ENCODE measurements around the gene JARID2. TPM values are rescaled to one million over a fixed set of nuclear protein-coding genes. Genes with fewer than 3 reads are reported as not detected.
"Not testable (repeated sequence)": the region's sequence is repeated elsewhere in the genome, so short reads cannot be mapped to it uniquely, and the experiment has no call there.

JARID2 gene
- total and polyA plus RNA-seq, 12 donors = 2.3 to 11.6 (median 8.7) TPM

GRCh38 chr6:15287670-15288375, 42.0 kb downstream of the JARID2 start:
- WGBS, 2 donors = 86 to 89% methylated on average over 6 of the region's 6 CpGs
- DNase-seq = no peak
- peak in 1 of 8 donors; percentile 26 for ATAC-seq
- no peak for TF ChIP-seq CTCF (IDR thresholded peaks at IDR 0.05)
- Histone ChIP-seq H3K27me3 (no peaks in the 10 kb centered on the region), H3K4me1 (peaks cover 8 to 49% (median 31%) of the 10 kb centered on the region in 9 donors), H3K9me3 (no peaks in the 10 kb centered on the region), H3K4me3 (no peak overlapping the region), H3K27ac (no peak overlapping the region), H3K36me3 (no peaks in the 10 kb centered on the region)
- intact Hi-C loops (cut with DNase I) = no loop called here

GRCh38 chr6:15288856-15289255, 43.0 kb downstream of the JARID2 start:
- WGBS, 2 donors = 92% methylated on average over 8 of the region's 8 CpGs
- TF ChIP-seq CTCF (IDR thresholded peaks at IDR 0.05) = no peak
- intact Hi-C loops (cut with DNase I) = no loop called here
- peaks cover 8 to 58% (median 38%) of the 10 kb centered on the region in 9 donors for H3K4me1 ChIP-seq
- no peak for ATAC-seq
- no peak for DNase-seq
- H3K9me3 ChIP-seq = no peaks in the 10 kb centered on the region
- no peak overlapping the region for H3K27ac ChIP-seq
- H3K27me3 ChIP-seq = no peaks in the 10 kb centered on the region
- H3K36me3 ChIP-seq = no peaks in the 10 kb centered on the region
- no peak overlapping the region for H3K4me3 ChIP-seq

GRCh38 chr6:15289456-15289855, 43.6 kb downstream of the JARID2 start:
- H3K27me3 ChIP-seq; H3K27ac ChIP-seq; H3K9me3 ChIP-seq; H3K36me3 ChIP-seq; DNase-seq; intact Hi-C loops (cut with DNase I); ATAC-seq; H3K4me3 ChIP-seq: not testable (repeated sequence)
- peaks cover 8 to 58% (median 41%) of the 10 kb centered on the region in 9 donors for H3K4me1 ChIP-seq
- 80 to 90% methylated on average over 7 of the region's 7 CpGs for WGBS, 2 donors

DNA sequence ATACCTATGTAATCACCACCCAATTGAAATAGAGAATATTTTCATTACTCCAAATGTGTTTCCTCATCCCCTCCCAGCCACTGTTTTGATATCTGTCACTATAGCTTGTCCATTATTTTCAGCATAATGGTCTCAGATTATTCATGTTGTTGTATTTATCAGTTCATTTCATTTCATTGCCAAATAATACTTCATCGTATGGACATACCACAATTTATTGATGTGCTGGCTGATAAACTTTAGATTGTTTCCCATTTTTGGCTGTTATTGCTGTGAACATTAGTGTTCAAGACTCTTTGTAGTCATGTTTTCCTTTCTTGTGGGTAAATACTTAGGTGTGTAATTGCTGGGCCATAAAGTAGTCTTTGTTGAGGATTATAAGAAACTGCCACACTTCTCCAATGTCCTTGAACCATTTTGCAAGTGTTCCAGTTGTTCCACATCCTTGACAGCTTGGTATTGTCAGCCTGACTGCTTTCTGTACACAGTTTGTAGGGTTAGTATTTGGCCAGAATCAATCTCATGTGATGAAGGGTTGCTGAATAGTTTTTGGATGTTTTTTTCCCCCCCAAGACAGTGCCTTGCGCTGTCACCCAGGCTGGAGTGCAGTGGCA, 44.3 kb downstream of the JARID2 start:
- Histone ChIP-seq H3K36me3 (no peaks in the 10 kb centered on the region), H3K4me3 (no peak overlapping the region), H3K27ac (no peak overlapping the region), H3K9me3 (no peaks in the 10 kb centered on the region), H3K27me3 (no peaks in the 10 kb centered on the region), H3K4me1 (peaks cover 7 to 56% (median 33%) of the 10 kb centered on the region in 9 donors)
- intact Hi-C loops (cut with DNase I) = no loop called here
- ATAC-seq = no peak
- TF ChIP-seq CTCF (IDR thresholded peaks at IDR 0.05) = no peak
- WGBS, 2 donors = 90 to 93% methylated on average over 2 of the region's 2 CpGs
- no peak for DNase-seq

Data from heart right ventricle (tissue), 16 donors.